H9 (cell line): ENCODE data around the gene EBPL. TPM values are rescaled to one million over a fixed set of nuclear protein-coding genes. Genes with fewer than 3 reads are reported as not detected.

Experiments
- DNase-seq: peaks from one replicate; pipeline ENCODE4 v3.0.0-alpha.2; 2017
- H2AFZ ChIP-seq: one replicate; pipeline ENCODE4 v1.6.1; 2013; ENCODE audit warnings: mild to moderate bottlenecking, low read length, control low read depth, moderate library complexity
- H2AK5ac ChIP-seq: 2 replicates; pipeline ENCODE4 v1.6.1; 2013; ENCODE audit warnings: low read length, control low read depth, mixed read lengths; ENCODE audit not compliant: insufficient read length
- H2BK120ac ChIP-seq: one replicate; pipeline ENCODE4 v1.6.1; 2013; ENCODE audit warnings: low read depth, mild to moderate bottlenecking, low read length, control low read depth, inconsistent platforms; ENCODE audit not compliant: poor library complexity, severe bottlenecking
- H2BK12ac ChIP-seq: 2 replicates; pipeline ENCODE4 v1.6.1; 2013; ENCODE audit warnings: low read length, control low read depth, mixed read lengths, low read depth; ENCODE audit not compliant: insufficient read length
- H2BK15ac ChIP-seq: 2 replicates; pipeline ENCODE4 v1.6.1; 2013; ENCODE audit warnings: low read depth, low read length, control low read depth
- H2BK20ac ChIP-seq: one replicate; pipeline ENCODE4 v1.6.1; 2013; ENCODE audit warnings: low read depth, mild to moderate bottlenecking, low read length, control low read depth, inconsistent platforms; ENCODE audit not compliant: poor library complexity, severe bottlenecking
- H2BK5ac ChIP-seq: 2 replicates; pipeline ENCODE4 v1.6.1; 2013; ENCODE audit warnings: low read length, control low read depth, mixed read lengths; ENCODE audit not compliant: insufficient read length
- H3K14ac ChIP-seq: 2 replicates; pipeline ENCODE4 v1.6.1; 2013; ENCODE audit warnings: low read length, control low read depth; ENCODE audit not compliant: insufficient read depth
- H3K18ac ChIP-seq: 2 replicates; pipeline ENCODE4 v1.6.1; 2013; ENCODE audit warnings: low read depth, mild to moderate bottlenecking, mixed read lengths, low read length, control low read depth; ENCODE audit not compliant: insufficient read length
- H3K23ac ChIP-seq: 2 replicates; pipeline ENCODE4 v1.6.1; 2013; ENCODE audit warnings: low read length, control low read depth, mixed read lengths, low read depth; ENCODE audit not compliant: insufficient read length
- H3K23me2 ChIP-seq: 2 replicates; pipeline ENCODE4 v1.6.1; 2013; ENCODE audit warnings: low read depth, mild to moderate bottlenecking, mixed read lengths, low read length, control low read depth; ENCODE audit not compliant: insufficient read length, poor library complexity, severe bottlenecking
- H3K27ac ChIP-seq: 2 replicates; pipeline ENCODE4 v1.5.1; 2013; ENCODE audit warnings: low read length, control low read depth, mixed read lengths, low read depth; ENCODE audit not compliant: insufficient read length
- H3K27me3 ChIP-seq: 2 replicates; pipeline ENCODE4 v1.6.1; 2013; ENCODE audit warnings: low read length, control low read depth, inconsistent platforms; ENCODE audit not compliant: insufficient read depth
- H3K4ac ChIP-seq: 2 replicates; pipeline ENCODE4 v1.6.1; 2013; ENCODE audit warnings: low read depth, mild to moderate bottlenecking, control low read depth, inconsistent platforms, low read length, moderate library complexity
- H3K4me1 ChIP-seq: 2 replicates; pipeline ENCODE4 v1.6.1; 2013; ENCODE audit warnings: low read length, control low read depth, inconsistent platforms; ENCODE audit not compliant: insufficient read depth
- H3K4me2 ChIP-seq: 2 replicates; pipeline ENCODE4 v1.6.1; 2013; ENCODE audit warnings: low read length, control low read depth, mixed read lengths; ENCODE audit not compliant: insufficient read length, insufficient read depth
- H3K56ac ChIP-seq: 2 replicates; pipeline ENCODE4 v1.6.1; 2013; ENCODE audit warnings: low read depth, mild to moderate bottlenecking, mixed read lengths, low read length, control low read depth; ENCODE audit not compliant: insufficient read length
- H3K79me1 ChIP-seq: 2 replicates; pipeline ENCODE4 v1.6.1; 2013; ENCODE audit warnings: low read depth, mild to moderate bottlenecking, moderate library complexity, low read length, control low read depth, inconsistent platforms; ENCODE audit not compliant: insufficient read depth, poor library complexity, severe bottlenecking
- H3K79me2 ChIP-seq: 2 replicates; pipeline ENCODE4 v1.6.1; 2013; ENCODE audit warnings: low read length, control low read depth, inconsistent platforms; ENCODE audit not compliant: insufficient read depth
- H3K9ac ChIP-seq: 2 replicates; pipeline ENCODE4 v1.6.1; 2013; ENCODE audit warnings: low read length, control low read depth, mixed read lengths; ENCODE audit not compliant: insufficient read length; ENCODE audit errors: extremely low read depth
- H3K9me3 ChIP-seq: one replicate; pipeline ENCODE4 v1.6.1; 2013; ENCODE audit warnings: low read depth, low read length, inconsistent platforms; ENCODE audit not compliant: control insufficient read depth
- H3T11ph ChIP-seq: one replicate; pipeline ENCODE4 v1.6.1; 2013; ENCODE audit warnings: mild to moderate bottlenecking, low read length, control low read depth, inconsistent platforms
- H4K20me1 ChIP-seq: one replicate; pipeline ENCODE4 v1.6.1; 2013; ENCODE audit not compliant: control insufficient read depth, insufficient read length, insufficient read depth
- H4K5ac ChIP-seq: 2 replicates; pipeline ENCODE4 v1.6.1; 2013; ENCODE audit warnings: low read depth, mild to moderate bottlenecking, mixed read lengths, low read length, control low read depth; ENCODE audit not compliant: insufficient read length
- H4K8ac ChIP-seq: replicated peaks from 2 replicates; pipeline ENCODE4 v1.6.1; 2013; ENCODE audit warnings: low read length, control low read depth, mixed read lengths, low read depth; ENCODE audit not compliant: insufficient read length
- H4K91ac ChIP-seq: 2 replicates; pipeline ENCODE4 v1.6.1; 2013; ENCODE audit warnings: low read depth, mild to moderate bottlenecking, moderate library complexity, mixed read lengths, low read length, control low read depth; ENCODE audit not compliant: insufficient read length
- H3K27ac Mint-ChIP-seq, 3 experiments: 2 replicates in 2 of 3; 3 replicates in 1 of 3; pipeline ENCODE4 v1.8.0; 2020 to 2021; ENCODE audit warnings: mixed read lengths in 3 of 3, mild to moderate bottlenecking in 1 of 3, moderate library complexity in 1 of 3
- H3K27me3 Mint-ChIP-seq: 2 replicates; pipeline ENCODE4 v1.8.0; 2021; ENCODE audit warnings: low read depth, mild to moderate bottlenecking, moderate library complexity, mixed read lengths
- H3K36me3 Mint-ChIP-seq, 3 experiments: 2 replicates in 2 of 3; 3 replicates in 1 of 3; pipeline ENCODE4 v1.8.0; 2020 to 2021; ENCODE audit warnings: low read depth in 3 of 3, mixed read lengths in 3 of 3; ENCODE audit not compliant: insufficient read depth in 1 of 3
- H3K4me1 Mint-ChIP-seq, 2 experiments: 2 replicates each; pipeline ENCODE4 v1.8.0; 2020; ENCODE audit warnings: mixed read lengths in 2 of 2
- H3K4me3 Mint-ChIP-seq, 2 experiments: 2 replicates in 1 of 2; 3 replicates in 1 of 2; pipeline ENCODE4 v1.8.0; 2020 to 2021; ENCODE audit warnings: mild to moderate bottlenecking in 2 of 2, mixed read lengths in 2 of 2, moderate library complexity in 1 of 2
- H3K9me3 Mint-ChIP-seq, 2 experiments: 2 replicates in 1 of 2; 3 replicates in 1 of 2; pipeline ENCODE4 v1.8.0; 2020; ENCODE audit warnings: mild to moderate bottlenecking in 2 of 2, mixed read lengths in 2 of 2, moderate library complexity in 1 of 2
- CTCF ChIP-seq: fragments of 200-600 bp; sonication (generic); conservative IDR thresholded peaks from 3 replicates; pipeline ENCODE4 v1.8.0; 2021; ENCODE audit warnings: antibody characterized with exemption, mild to moderate bottlenecking
- WGBS: extraction: QIAGEN DNeasy Blood & Tissue Kit; methylation state at CpG from one replicate; pipeline ENCODE4 v1.1.7; 2013; ENCODE audit warnings: missing lambda C conversion rate, low lambda C conversion rate, mixed read lengths; ENCODE audit not compliant: insufficient read length; ENCODE audit errors: extremely low coverage; 5-methylcytosine and 5-hydroxymethylcytosine counted together
- total RNA-seq: library from RNA; stranded (reverse); gene quantifications from 2 replicates; pipeline ENCODE4 v1.2.1, GENCODE V29; 2021

The EBPL gene
- total RNA-seq, 1 experiment from 2014 or later, result 65.9 TPM

GRCh38 chr13:49740870-49741269 lies 49.6 kb upstream of the EBPL start:
- Histone ChIP-seq H3K27ac (no peak overlapping the region), H3K4me2 (no peak overlapping the region), H4K5ac (no peak overlapping the region), H2BK20ac (no peak overlapping the region), H2BK120ac (no peak overlapping the region), H3T11ph (no peak overlapping the region), H2AK5ac (no peak overlapping the region), H2BK15ac (no peak overlapping the region), H3K4ac (no peak overlapping the region), H3K27me3 (no peaks in the 10 kb centered on the region), H2BK5ac (no peak overlapping the region), H2AFZ (no peak overlapping the region), H3K23ac (no peak overlapping the region), H3K18ac (no peak overlapping the region), H4K8ac (no peak overlapping the region), H3K9ac (no peak overlapping the region), H3K23me2 (no peaks in the 10 kb centered on the region), H3K79me2 (no peaks in the 10 kb centered on the region), H3K4me1 (no peaks in the 10 kb centered on the region), H3K14ac (no peak overlapping the region), H3K9me3 (no peaks in the 10 kb centered on the region), H4K91ac (no peak overlapping the region), H4K20me1 (no peaks in the 10 kb centered on the region), H2BK12ac (no peak overlapping the region), H3K56ac (no peak overlapping the region), H3K79me1 (no peaks in the 10 kb centered on the region)
- no peaks in the 10 kb centered on the region for H3K4me1 Mint-ChIP-seq
- no CpG with 5 or more reads among the region's 2 CpGs for WGBS
- peaks cover 7 to 33% (median 21%) of the 10 kb centered on the region in 3 experiments; a peak in 5 of 7 replicates for H3K36me3 Mint-ChIP-seq
- no peaks in the 10 kb centered on the region for H3K9me3 Mint-ChIP-seq
- no peak overlapping the region for H3K4me3 Mint-ChIP-seq
- TF ChIP-seq CTCF, result no peak
- H3K27me3 Mint-ChIP-seq, result no peaks in the 10 kb centered on the region; the same call in 1 of the 2 replicates
- H3K27ac Mint-ChIP-seq, result no peak overlapping the region
- no peak for DNase-seq
